HG02981 (cell line): ENCODE results near the gene ARHGAP12.
"Not testable (repeated sequence)": the region's sequence is repeated elsewhere in the genome, so short reads cannot be mapped to it uniquely, and the experiment has no call there.

ENCODE experiments used
- ATAC-seq: cut with Tn5 transposase; IDR thresholded peaks from one replicate; pipeline ENCODE4 v1.9.1; 2021; ENCODE audit warnings: mild to moderate bottlenecking, moderate library complexity; ENCODE audit not compliant: unreplicated experiment

The ARHGAP12 gene

DNA sequence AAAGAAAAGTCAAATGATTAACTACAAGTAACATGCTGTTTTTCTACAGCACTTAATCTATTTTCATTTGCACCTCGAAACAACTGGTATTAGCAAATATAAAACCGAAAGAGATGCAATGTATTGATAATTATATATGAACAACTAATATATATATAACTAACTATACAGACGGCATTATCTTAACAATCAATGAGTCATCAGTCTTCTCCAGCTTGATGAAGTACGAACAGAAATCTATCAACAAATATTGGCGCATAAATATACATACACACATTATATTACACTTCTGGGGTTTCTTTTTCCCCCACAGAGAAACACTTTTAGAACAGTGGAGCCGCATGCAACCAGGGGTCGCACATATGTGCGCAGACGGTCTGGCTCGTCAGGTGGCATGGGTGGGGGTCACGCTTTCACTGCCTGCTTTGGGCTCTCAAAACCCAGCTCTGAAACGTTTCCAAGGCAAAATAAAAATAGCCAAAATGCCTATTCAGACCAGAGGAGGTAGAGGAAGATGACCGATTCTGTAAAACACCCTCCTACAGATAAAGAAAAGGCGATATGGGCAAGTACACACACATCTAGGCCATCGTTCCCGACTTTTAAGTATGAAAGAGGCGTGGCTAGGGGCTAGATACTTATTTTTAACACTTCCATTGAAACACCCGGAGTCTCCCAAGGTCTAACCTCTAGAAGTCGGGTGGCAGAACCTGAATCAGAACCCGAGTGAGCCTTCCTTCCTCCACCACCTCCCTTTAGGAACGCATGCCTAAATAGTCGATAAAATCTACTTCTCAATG, 1.7 kb downstream of the ARHGAP12 start:
- ATAC-seq, result no peak

DNA sequence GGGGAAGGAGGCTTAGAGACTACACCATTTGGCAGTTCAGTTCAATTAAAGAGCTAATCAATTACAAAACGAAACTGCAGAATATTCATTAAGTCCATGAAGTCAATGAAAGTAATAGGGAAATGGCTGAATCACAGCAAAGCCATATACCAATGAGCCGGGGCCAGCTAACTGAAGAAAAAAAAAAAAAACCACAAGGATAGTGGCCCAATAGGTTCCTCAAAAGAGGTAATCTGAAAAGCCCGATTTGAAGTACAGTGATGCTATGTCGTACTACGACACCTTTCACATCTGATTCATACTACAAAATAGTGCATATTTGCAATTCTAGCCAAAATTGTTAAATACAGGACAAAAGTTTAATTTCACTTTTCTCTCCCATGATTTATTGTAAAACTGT, 2.5 kb downstream of the ARHGAP12 start:
- ATAC-seq, result no peak

DNA sequence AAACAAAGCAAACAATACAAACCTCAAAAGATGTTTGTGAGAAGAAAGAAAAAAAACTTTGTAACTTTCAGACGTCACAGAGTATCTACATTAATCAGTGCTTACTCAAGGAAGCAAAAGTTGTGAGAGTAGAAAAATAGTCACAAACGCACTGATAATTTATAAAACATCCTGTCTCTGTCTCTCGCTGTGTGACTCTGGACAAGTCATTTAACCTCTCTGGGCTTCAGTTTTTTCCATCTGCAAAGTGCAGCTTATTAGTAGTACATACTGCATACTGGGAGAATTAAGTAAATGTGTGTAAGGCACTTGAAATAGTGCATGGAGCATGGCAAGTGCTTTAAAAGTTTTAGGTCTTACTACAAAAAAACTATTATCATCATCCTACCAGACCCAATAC, 3.8 kb downstream of the ARHGAP12 start:
- ATAC-seq, result no peak

DNA sequence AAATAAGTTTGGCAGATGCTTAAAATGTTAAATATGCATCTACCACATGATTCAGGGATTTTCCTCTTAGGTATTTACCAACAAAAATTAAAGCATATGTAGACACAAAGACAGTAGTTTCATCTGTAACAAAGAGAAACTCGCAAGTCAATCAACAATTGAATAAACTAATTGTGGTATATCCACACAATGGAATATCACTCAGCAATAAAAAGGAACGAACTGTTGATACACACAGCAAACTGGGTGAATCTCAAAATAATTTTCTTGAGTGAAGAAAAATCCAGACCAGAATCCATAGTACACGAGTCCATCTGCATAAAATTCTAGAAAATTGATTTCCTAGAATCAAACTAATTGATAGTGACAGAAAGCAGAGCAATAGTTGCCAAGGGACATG, 5.2 kb downstream of the ARHGAP12 start:
- no peak for ATAC-seq

DNA sequence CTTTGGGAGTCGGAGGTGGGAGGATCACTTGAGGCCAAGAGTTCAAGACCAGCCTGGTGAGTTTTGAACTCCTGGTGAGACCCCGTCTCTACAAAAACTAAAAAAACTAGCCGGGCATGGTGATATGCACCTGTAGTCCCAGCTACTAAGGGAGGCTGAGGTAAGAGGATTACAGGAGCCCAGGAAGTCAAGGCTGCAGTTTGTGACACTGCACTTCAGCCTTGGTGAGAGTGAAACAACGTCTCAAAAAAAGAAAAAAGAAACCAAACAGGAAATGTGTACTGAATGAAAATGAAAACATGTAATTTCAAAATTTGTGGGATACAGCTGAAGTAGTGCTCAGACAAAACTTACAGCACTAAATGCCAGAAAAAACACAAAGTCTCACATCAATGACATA, 7.6 kb downstream of the ARHGAP12 start:
- ATAC-seq, result peak; percentile 53

DNA sequence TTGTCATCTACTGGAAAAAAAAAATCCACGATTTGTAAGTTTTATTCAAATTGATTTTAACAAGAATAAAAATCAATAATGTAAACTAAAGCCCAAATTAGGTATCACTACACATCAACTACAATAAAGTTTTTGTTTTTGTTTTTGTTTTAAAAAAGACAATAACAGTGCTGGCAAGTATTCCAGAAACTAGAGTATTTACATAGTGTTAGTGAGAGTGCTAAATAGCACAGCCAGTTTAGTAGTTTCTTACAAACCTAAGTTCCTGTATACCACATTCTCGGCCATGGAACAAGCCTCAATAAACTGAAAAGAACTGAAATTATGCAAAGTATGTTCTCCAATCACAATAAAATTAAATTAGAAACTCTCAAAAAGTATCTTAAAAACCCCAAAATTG, 8.1 kb downstream of the ARHGAP12 start:
- ATAC-seq, result no peak

DNA sequence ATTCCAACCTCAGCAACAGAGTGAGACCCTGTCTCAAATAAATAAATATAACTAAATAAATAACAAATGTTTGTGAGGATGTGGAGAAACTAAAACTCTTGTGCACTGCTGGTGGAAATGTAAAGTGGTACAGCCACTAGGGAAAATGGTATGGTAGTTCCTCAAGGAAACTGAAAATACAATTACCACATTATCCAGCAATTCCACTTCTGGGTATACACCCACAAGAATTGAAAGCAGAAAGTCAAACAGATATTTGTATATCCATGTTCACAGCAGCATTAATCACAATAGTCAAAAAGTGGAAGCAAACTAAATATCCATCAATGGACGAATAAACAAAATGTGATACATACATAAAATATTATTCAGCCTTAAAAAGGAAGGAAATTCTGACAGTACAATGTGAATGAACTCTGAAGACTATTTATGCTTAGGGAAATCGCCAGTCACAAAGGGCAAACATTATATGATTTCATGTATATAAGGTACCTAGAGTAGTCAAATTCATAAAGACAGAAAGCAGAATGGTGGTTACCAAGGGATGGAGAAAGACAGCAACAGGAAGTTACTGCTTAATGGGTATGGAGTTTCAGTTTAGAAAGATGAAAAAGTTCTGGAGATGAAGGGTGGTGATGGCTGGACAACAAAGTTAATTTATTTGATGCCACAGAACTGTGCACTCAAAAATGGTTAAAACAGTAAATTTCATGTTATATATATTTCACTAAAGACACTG, 9.8 kb downstream of the ARHGAP12 start:
- ATAC-seq, result no peak

DNA sequence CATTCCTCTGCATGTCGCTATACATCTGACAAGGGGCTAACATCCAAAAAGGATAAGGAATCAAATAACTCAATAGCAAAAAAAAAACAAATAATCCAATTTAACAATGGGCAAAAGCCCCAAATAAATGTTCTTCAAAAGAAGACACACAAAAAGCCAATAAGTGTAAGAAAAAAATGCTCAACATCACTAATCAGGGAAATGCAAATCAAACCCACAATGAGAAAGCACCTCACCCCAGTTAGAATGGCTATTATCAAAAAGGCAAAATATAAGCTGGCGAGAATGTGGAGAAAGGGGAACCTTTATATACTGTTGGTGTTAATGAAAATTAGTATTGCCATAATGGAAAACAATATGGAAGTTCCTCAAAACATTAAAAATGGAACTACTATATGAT, 14.3 kb downstream of the ARHGAP12 start:
- no peak for ATAC-seq

DNA sequence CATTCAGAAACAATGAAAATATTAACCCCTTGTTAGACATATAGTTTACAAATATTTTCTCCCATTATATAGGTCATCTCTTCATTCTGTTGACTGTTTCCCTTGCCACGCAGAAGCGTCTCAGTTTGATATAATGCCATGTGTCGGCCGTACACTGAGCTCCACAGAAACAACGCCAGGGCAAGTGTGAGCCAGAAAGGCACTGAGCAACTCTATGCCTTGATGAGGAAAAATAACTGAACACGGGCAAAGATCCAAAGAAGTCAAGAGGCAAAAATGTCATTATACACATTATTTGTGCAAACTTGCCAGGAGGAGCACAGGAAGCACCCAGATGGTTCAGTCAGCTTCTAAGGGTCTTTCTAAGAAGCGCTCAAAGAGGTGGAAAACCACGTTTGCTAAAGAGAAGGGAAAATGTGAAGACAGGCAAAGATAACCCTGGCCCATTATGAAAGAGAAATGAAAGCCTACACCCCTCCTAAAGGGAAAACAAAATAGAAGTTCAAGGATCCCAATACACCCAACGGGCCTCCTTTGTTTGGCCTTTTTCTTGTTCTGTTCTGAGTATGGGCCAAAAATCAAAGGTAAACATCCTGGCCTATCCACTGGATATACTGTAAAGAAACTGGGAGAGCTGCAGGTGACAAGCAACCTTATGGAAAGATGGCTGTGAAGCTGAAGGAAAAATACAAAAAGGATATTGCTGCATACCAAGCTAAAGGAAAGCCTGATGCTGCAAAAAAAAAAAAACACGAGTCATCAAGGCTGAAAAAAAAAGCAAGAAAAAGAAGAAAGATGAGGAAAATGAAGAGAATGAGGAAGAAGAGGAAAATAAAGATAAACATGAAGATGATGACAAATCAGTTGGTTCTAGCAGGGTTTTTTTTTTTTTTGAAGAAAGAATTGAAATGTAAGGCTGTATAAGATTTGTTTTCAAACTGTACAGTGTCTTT, 15.5 kb downstream of the ARHGAP12 start:
- no peak for ATAC-seq

DNA sequence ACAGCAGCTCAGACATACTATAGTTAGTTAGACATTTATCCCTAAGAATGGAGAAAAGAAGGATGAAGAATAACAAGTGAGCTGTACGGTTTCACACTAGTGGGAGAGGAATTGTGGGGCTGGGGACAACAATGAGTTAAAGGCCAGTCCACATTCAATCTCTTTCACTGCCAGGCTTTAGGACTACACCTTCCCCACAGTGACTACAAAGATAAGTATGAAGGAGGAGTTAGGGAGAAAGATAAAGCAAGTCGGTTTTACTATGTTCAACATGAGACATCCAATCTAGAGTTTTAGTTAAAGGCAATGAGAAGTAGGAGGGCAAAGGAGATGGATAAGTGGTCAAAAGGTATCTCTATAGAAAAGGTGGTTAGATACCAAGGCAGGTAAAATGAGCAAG, 16.3 kb downstream of the ARHGAP12 start:
- ATAC-seq, result no peak

DNA sequence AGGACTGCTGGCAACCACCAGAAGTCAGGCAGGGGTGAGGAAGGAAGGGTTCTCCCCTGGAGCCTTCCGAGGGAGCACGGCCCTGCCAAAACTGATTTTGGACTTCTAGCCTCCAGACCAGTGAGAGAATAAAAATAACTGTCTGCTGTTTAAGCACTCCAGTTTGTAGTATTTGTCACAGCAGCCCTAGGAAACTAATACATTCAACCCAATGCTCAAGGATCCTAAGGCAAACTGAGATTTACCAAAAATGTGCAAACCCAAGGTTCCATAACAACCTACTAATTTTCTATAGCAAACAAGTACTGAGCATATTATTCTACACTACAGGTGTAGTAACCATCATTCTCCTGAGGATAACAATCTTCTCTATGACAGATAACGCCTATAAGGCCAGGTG, 18.6 kb downstream of the ARHGAP12 start:
- ATAC-seq, result no peak

DNA sequence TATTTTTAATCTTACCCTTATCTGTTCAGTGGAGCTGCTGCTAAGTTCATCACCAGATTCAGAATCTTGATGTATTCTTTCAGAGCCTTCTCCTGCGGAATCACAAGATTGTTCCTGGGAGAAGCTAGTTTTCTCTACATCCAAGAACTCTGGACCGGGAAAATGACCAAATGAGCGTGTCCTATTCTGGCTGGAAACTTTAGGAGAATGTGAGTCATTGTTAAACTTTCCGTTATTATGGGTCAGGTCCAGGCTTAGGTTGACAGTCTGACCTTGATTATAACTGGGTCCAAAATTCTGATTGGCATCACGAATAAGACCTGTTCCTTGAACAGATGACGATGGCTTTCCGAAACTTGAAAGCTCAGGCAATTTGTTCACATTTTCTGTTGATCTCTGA, 20.5 kb downstream of the ARHGAP12 start:
- no peak for ATAC-seq

DNA sequence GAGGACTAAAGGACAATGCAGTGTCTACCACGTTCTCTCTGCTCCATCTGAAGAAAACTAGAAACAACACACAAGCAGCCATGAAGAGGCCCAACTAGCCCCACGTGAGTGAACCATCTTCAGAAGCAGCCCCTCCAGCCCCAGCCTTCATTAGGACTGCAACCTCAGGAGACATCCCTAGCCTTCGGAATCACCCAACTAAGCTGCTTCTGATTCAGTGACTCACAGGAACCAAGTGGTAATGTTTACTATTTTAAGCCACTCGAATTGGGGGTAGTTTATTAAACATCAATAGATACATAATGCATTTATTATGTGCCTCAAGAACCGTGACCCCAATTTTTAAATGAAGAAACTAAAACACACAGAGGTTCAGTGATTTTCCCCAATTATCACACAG, 22.6 kb downstream of the ARHGAP12 start:
- no peak for ATAC-seq

DNA sequence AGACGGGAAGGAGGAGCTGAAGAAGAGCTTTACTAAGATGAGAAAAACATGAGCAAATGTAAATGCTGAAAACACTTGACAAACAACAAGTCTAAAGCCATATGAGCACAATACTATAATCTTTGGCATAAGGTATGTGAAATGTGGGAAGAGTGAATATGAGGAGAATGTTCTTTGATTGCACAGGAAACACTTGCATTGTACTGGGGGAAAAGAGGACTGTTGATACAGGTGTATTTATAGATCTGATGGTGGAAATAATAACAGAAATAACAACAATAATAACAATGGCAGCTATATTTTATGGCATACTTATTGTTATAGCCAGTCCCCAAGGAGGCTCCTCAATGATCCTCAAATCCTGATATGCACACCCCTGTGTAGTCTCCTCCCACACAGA, 23.0 kb downstream of the ARHGAP12 start:
- no peak for ATAC-seq

DNA sequence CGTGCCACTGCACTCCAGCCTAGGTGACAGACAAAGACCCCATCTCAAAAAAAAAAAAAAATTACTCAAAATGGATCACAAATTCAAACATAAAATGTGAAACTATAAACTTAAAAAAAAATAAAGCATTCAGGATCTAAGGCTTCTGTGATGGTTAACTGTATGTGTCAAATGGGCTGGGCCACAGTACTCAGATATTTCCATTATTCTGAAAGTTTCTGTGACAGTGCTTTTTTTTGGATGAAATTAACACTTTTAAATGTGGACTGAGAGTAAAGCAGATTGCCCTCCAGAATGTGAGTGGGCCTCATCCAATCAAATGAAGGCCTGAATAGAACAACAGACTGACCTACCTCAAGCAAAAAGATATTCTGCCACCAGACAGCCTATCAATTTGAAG, 26.0 kb downstream of the ARHGAP12 start:
- ATAC-seq, result no peak

DNA sequence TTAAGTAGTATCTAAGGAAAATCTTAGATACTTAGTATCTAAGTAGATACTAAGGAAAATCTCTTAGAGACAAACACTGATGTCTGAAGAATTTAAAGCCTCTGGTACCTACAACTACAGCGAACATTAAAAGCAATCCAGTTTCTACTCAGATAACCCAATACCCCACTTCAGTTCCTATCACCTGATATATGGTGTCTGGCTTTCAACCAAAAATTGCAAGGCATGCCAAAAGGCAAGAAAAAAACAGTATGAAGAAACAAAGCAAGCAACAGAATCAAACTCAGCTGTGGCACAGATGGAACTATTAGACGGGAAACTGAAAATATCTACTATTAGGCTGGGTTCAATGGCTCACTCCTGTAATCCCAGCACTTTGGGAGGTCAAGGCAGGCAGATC, 31.1 kb downstream of the ARHGAP12 start:
- no peak for ATAC-seq

DNA sequence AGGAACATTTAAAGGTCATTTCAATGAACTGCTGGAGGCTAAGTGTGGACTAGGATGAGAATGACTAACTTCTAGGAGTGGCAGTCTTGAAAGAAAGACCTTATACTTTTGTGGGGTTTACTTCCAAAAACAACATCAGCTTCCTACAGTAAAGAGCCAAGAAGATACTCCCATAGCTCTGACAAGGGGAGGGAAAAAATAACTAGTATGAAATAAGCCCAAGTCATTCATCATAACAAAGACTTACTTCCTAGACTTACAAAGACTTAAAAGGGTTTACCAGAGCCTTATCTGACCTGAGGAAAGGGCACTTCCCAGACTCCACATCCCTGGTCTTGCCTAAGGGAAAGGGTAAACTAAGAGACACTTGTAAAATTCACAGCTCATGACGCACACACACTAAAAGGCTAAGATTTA, 31.7 kb downstream of the ARHGAP12 start:
- no peak for ATAC-seq

DNA sequence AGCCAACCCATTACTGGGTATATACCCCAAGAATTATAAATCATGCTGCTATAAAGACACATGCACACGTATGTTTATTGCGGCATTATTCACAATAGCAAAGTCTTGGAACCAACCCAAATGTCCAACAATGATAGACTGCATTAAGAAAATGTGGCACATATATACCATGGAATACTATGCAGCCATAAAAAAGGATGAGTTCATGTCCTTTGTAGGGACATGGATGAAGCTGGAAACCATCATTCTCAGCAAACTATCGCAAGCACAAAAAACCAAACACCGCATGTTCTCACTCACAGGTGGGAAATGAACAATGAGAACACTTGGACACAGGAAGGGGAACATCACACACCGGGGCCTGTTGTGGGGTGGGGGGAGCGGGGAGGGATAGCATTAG, 32.9 kb downstream of the ARHGAP12 start:
- not testable (repeated sequence) for ATAC-seq

DNA sequence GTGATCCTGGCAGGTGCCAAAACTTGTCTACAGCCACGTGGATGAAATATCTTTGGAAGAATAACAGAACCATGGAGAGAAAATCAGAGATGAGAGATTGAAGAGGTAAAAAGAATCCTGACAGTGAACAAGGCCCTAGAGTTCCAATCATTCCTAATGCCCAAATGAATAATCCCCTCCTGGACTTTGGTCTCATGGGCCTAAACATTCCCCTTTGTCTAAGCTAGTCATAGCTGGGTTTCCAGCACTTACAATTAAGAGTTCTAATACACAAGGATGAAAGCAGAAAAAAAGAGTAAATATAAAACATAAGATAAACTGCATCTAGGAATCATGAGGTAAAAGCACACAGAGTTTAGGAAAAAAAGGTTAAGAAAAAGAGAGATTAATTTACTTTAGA, 40.2 kb downstream of the ARHGAP12 start:
- no peak for ATAC-seq

DNA sequence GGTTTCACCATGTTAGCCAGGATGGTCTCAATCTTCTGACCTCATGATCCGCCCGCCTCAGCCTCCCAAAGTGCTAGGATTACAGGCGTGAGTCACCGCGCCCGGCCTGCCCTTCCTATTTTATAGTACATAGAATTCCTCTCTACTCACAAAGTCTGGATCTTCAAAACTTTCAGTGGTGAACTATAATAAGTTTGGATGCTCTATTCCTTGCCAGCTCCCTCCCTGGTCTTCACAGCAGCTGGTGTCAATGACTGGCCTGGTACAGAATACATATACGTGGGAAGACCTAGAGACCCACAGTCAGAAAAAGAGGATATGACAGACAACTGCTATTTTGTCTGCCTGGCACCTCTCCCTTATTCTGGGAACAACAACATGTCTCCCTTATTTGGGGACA, 40.8 kb downstream of the ARHGAP12 start:
- no peak for ATAC-seq

DNA sequence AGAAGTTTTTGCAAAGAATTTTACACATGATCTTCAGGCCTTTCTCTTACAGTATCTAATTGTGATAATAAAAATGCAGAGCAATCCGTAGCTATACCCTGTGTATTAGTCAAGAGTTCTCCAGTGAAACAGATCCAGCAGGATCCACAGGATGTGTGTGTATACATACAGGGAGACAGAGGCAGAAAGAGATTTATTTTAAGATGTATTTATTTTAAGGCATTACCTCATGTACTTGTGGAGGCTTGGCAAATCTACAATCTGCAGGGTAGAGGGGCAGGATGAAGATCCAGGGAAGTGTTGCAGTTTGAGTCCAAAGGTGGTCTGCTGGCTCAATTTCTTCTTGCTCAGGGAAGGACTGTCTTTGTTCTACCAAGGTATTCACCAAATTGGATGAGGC, 41.7 kb downstream of the ARHGAP12 start:
- ATAC-seq, result no peak
